HepG2 (cell line): ENCODE data around the gene PSMD10. TPM values are rescaled to one million over a fixed set of nuclear protein-coding genes. Genes with fewer than 3 reads are reported as not detected.

Experiments used
- polyA plus RNA-seq, 8 experiments: library from polyadenylated mRNA; depleted of rRNA in 3 of 8; stranded (reverse) in 7 of 8; unstranded in 1 of 8; fragments of >200 nt; fragmentation: Illumina TruSeq in 4 of 8; extraction: Trizol in 4 of 8; gene quantifications; 2 replicates each; pipeline versions ENCODE4 v1.2.1 to v1.2.3, GENCODE V29; 2011 to 2016; ENCODE audit warnings: low read depth in 4 of 8, missing spikeins in 1 of 8, mixed read lengths in 1 of 8; ENCODE audit not compliant: insufficient read depth in 1 of 8
- total RNA-seq, 5 experiments: library from RNA; depleted of rRNA; stranded (reverse); fragments of >200 nt; fragmentation: Illumina TruSeq; extraction: Trizol; gene quantifications; 2 replicates each; pipeline ENCODE4 v1.2.3, GENCODE V29; 2016; ENCODE audit warnings: low read depth in 1 of 5

PSMD10 gene
- total and polyA plus RNA-seq, 2 of the 13 experiments (the other 11 are each of a cell fraction or from before 2014, with no cell fraction given) = 56.4 to 65.3 TPM

Other genes with a start within 250 kb of the PSMD10 start
- not detected in 2 replicates for gene TEX13B, start 109.2 kb downstream of the PSMD10 start, total RNA-seq (2016; rRNA removed; fragmentation: Illumina TruSeq; extraction: Trizol)
- gene TEX13B, start 109.2 kb downstream of the PSMD10 start, polyA plus RNA-seq (2011; rRNA removed) = not detected in 2 replicates
- gene VSIG1, start 46.5 kb downstream of the PSMD10 start, total RNA-seq (2016; rRNA removed; fragmentation: Illumina TruSeq; extraction: Trizol) = not detected in 2 replicates
- 0.01 TPM in 1 of 2 replicates, not detected in the other for gene VSIG1, start 46.5 kb downstream of the PSMD10 start, polyA plus RNA-seq (2011; rRNA removed)
- 6.3 and 10.5 TPM in 2 replicates for gene ATG4A, start 236 bp upstream of the PSMD10 start, total RNA-seq (2016; rRNA removed; fragmentation: Illumina TruSeq; extraction: Trizol)
- 3.0 and 3.3 TPM in 2 replicates for gene ATG4A, start 236 bp upstream of the PSMD10 start, polyA plus RNA-seq (2011; rRNA removed)